Mesodermal cell (in vitro differentiated cells): ENCODE measurements around the gene ZNF322.

Source experiments
- H3K27ac ChIP-seq: 2 replicates; pipeline ENCODE4 v1.7.0; 2013; ENCODE audit warnings: mild to moderate bottlenecking, low read depth, low read length, moderate library complexity; ENCODE audit not compliant: severe bottlenecking
- H3K36me3 ChIP-seq: 2 replicates; pipeline ENCODE4 v1.7.1; 2013; ENCODE audit warnings: mild to moderate bottlenecking, low read length, moderate library complexity; ENCODE audit not compliant: control insufficient read depth, insufficient read depth
- H3K4me1 ChIP-seq: one replicate; pipeline ENCODE4 v1.7.1; 2013; ENCODE audit warnings: mild to moderate bottlenecking, low read length; ENCODE audit not compliant: insufficient read depth, control insufficient read depth, poor library complexity, severe bottlenecking
- H3K4me3 ChIP-seq: 2 replicates; pipeline ENCODE4 v1.7.0; 2013; ENCODE audit warnings: low read length, control low read depth, mild to moderate bottlenecking; ENCODE audit not compliant: insufficient read depth, poor library complexity, severe bottlenecking; ENCODE audit errors: extremely low read depth
- H3K9me3 ChIP-seq: 2 replicates; pipeline ENCODE4 v1.7.1; 2013; ENCODE audit warnings: mild to moderate bottlenecking, low read length, moderate library complexity; ENCODE audit not compliant: control insufficient read depth
- WGBS, 2 experiments: methylation state at CpG; one replicate each; pipeline ENCODE4 v1.1.5; 2013; ENCODE audit warnings: missing lambda C conversion rate in 2 of 2; ENCODE audit not compliant: insufficient coverage in 2 of 2; 5-methylcytosine and 5-hydroxymethylcytosine counted together

ZNF322 gene

DNA sequence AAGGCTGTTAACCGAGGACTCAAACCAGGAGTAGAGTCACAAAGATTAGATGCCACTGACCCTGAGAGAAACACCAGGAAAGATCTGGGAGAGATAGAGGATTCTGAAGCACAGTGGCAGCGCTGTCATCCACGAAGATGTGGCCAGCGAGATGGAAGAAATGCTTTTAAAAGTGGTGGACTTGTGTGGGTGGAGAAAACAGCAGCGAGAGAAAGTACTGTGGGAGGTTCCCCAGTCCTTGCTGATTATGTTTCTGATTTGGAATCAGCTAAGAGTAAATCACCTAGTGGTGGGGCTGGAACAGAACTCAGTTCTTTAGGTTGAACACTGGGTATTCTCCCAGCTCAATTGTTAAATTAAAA lies 435 bp upstream of the ZNF322 start:
- Histone ChIP-seq H3K9me3 (no peaks in the 10 kb centered on the region), H3K36me3 (peaks cover 34% of the 10 kb centered on the region), H3K27ac (peak overlapping the region; percentile 11), H3K4me1 (no peaks in the 10 kb centered on the region), H3K4me3 (peak overlapping the region; percentile 62)
- WGBS, 2 experiments: 0% methylated on average over 5 of the region's 5 CpGs

DNA sequence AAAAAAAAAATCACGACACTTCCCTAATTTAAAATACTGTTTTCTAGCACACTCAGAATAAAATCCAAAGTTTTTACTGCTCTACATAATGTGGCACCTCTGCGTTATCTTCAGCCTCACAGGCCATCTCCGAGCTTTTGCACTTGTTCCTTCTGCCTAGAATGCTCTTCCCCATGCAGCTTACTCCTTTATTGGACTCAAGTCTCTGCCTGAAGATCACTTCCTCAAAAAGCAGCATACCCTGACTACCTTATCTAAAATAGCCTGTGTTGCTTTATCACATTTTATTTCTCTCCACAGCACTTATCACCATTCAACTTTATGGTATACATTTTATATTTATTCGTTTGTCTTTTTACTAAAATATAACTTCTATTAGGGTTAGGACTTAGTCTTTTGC lies 2.3 kb downstream of the ZNF322 start:
- Histone ChIP-seq H3K36me3 (peaks cover 53% of the 10 kb centered on the region), H3K4me3 (no peak overlapping the region), H3K27ac (no peak overlapping the region), H3K4me1 (no peaks in the 10 kb centered on the region), H3K9me3 (no peaks in the 10 kb centered on the region)
- 95 to 96% methylated on average over 2 of the region's 4 CpGs for WGBS, 2 experiments

DNA sequence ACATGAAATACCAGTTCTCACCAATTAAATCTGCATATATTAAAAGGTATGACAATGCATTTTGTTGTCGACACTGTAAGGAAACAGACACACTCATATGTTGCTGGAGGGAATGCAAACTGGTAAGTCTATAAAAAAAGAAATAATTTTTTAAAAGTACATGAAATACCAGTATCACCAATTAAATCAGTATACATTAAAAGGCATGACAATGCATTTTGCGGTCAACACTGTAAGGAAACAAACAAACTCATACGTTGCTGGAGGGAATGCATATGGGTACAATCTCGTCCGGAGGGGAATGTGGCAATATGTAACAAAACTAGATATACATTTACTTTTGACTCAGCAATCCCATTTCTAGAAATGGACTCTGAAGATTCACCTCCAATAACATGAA lies 6.5 kb downstream of the ZNF322 start:
- no CpG with 5 or more reads among the region's 5 CpGs for WGBS, 2 experiments
- Histone ChIP-seq H3K9me3 (peaks cover 4% of the 10 kb centered on the region), H3K4me1 (no peaks in the 10 kb centered on the region), H3K36me3 (peaks cover 64% of the 10 kb centered on the region), H3K4me3 (no peak overlapping the region), H3K27ac (no peak overlapping the region)

DNA sequence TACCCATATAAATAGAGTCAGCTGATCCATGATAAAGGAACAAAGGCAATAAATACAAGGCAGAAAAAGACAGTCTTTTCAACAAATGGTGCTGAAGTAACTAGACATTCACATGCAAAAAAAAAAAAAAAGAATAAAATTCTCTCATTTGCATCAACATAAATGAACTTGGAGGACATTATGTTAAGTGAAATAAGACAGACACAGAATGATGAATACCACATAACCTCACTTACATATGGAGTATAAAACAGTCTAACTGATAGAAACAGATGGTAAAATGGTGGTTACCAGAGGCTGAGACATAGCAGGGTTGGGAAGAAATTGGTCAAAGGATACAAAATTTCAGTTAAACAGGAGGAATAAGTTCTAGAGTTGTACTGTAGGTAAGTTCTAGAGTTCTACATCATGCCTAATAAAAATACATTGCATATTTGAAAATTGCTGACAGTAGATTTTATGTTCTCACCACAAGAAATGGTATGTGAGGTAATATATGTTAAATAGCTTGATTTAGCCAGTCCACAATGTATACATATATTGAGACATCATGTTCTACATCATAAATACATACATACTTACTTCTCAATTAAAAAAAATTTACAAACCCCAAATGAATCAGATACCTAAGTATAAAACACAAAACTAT lies 8.3 kb downstream of the ZNF322 start:
- H3K4me1 ChIP-seq: no peaks in the 10 kb centered on the region
- H3K36me3 ChIP-seq: peaks cover 48% of the 10 kb centered on the region
- H3K4me3 ChIP-seq: no peak overlapping the region
- H3K27ac ChIP-seq: no peak overlapping the region
- peaks cover 5% of the 10 kb centered on the region for H3K9me3 ChIP-seq

DNA sequence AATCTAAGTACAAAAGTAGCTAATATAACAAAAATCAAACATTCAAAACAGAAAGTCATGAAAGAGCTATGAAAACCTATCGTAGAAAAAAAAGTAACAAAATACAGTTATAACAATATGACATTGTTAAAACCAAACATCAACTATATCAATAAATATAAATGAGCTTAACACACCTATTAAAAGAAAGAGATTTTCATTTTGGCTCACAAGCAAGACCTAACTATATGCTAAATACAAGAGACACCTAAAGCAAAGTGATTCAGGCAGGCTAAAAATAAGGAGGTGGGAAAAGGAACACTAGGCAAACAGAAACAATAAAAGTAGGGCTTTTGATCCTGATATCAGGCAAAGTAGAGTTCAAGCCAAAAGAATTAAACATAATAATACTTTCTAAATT lies 13.5 kb downstream of the ZNF322 start:
- H3K4me1 ChIP-seq: no peaks in the 10 kb centered on the region
- H3K9me3 ChIP-seq: peaks cover 32% of the 10 kb centered on the region
- no peak overlapping the region for H3K27ac ChIP-seq
- H3K4me3 ChIP-seq: no peak overlapping the region
- peaks cover 57% of the 10 kb centered on the region for H3K36me3 ChIP-seq
- WGBS, 2 experiments: no CpG with 5 or more reads among the region's 1 CpG

DNA sequence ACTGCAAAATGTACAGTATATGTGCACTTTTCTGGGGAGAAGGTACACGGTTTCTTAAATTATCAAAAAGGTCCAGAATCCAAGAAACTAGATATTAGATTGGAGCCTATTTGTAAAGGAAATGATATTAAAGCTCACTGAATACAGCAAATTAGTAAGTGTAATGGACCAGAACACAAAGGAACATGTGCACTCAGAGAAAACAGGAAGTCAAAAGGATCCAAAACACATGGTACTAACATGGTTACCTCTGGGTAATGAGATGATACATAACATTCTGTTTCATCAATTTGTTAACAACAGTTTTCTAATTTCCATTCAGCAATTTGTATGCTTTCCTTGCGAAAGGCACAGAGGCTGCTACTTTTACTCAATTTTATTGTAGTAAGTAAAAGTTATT lies 18.7 kb downstream of the ZNF322 start:
- Histone ChIP-seq H3K27ac (no peak overlapping the region), H3K9me3 (peaks cover 49% of the 10 kb centered on the region), H3K36me3 (peaks cover 71% of the 10 kb centered on the region), H3K4me3 (no peak overlapping the region), H3K4me1 (no peaks in the 10 kb centered on the region)
- 86% methylated on average over 1 of the region's 2 CpGs; no CpG with 5 or more reads in 1 of the 2 experiments for WGBS, 2 experiments

DNA sequence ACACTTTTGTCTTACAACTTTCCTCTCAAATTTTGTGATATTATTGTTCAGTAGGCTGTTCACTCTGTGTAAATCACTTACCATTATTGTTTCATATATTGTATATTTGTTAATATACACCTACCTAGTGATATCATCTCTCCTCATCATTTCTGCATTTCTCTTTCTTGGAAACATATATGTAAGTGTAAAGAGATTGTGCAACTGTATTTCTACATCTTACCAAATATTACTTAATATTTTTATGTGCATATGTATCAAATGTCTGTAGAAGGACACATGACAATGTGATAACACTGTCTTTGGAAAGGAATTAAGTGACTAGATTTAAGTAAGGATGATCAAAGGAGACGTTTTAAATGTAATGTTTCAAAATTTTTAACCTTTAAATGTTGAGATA lies 30.2 kb downstream of the ZNF322 start:
- Histone ChIP-seq H3K27ac (no peak overlapping the region), H3K9me3 (peaks cover 7% of the 10 kb centered on the region), H3K4me3 (no peak overlapping the region), H3K4me1 (no peaks in the 10 kb centered on the region), H3K36me3 (peaks cover 4% of the 10 kb centered on the region)
- 57% methylated on average over 1 of the region's 1 CpG; no CpG with 5 or more reads in 1 of the 2 experiments for WGBS, 2 experiments

DNA sequence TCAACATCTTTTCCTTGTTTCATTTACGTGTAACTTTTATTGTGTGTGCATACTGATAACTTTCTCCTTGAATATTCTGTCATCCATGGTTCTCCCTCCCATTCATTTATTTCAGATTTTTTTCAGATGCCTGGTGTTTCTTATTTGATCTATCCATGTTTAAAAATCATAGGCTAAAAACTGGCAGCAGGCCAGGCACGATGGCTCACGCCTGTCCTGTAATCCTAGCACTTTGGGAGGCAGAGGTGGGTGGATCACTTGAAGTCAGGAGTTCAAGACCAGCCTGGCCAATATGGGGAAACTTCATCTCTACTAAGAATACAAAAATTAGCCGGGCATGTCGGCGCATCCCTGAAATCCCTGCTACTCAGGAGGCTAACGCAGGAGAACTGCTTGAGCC lies 31.7 kb downstream of the ZNF322 start:
- 77 to 82% methylated on average over 6 of the region's 7 CpGs for WGBS, 2 experiments
- Histone ChIP-seq H3K36me3 (no peaks in the 10 kb centered on the region), H3K27ac (no peak overlapping the region), H3K4me1 (no peaks in the 10 kb centered on the region), H3K9me3 (peaks cover 9% of the 10 kb centered on the region), H3K4me3 (no peak overlapping the region)

DNA sequence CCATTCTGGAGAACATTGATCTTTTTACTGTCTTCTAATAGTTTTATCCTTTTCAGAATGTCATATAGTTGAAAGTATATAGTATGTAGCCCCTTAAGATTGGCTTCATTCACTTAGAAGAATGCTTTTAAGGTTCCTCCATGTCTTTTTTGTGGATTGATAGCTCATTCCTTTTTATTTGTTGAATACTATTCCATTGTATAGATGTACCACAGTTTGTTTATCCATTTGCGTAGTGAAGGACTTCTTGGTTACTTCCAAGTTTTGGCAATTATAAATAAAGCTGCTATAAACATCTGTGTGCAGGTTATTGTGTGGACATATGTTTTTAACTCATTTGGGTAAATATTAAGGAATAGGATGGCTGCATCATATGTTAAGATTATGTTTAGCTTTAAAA lies 35.0 kb downstream of the ZNF322 start:
- no peak overlapping the region for H3K27ac ChIP-seq
- no peaks in the 10 kb centered on the region for H3K36me3 ChIP-seq
- H3K9me3 ChIP-seq: peaks cover 9% of the 10 kb centered on the region
- H3K4me1 ChIP-seq: no peaks in the 10 kb centered on the region
- H3K4me3 ChIP-seq: no peak overlapping the region
- no CpG with 5 or more reads among the region's 1 CpG for WGBS, 2 experiments

DNA sequence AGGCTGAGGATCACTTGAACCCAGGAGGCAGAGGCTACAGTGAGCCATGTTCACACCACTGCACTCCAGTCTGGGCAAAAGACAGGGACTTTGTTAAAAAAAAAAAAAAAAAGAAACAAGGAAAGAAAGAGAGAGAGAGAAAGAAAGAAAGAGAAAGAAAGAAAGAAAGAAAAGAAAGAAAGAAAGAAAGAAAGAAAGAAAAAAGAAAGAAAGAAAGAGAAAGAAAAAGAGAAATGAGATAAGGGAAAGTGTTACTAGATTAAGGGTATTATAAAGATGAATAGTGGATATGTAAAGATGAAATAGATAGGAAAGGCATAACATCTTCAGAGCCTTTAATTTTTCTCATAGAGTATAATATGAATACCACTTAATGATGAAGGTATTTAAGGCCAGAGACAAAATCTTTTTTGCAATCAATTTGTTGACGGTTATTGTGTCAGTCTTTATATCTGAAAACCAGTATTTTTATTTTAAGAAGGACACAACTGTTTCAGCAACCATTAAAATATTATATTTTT lies 36.1 kb downstream of the ZNF322 start:
- Histone ChIP-seq H3K4me1 (no peaks in the 10 kb centered on the region), H3K36me3 (no peaks in the 10 kb centered on the region), H3K9me3 (peaks cover 9% of the 10 kb centered on the region), H3K27ac (no peak overlapping the region), H3K4me3 (no peak overlapping the region)
- no CpG with 5 or more reads among the region's 1 CpG for WGBS, 2 experiments
